Fibroblast of mammary gland (primary cell): ENCODE results near the gene CADPS2.
A peak's percentile ranks its signal among the peaks of the same experiment; 100 is the strongest.

Experiments used
- DNase-seq: peaks from one replicate; pipeline ENCODE4 v3.0.0-alpha.2; 2010; ENCODE audit warnings: low read depth
- H3K4me3 ChIP-seq: 2 replicates; pipeline ENCODE4 v1.5.1; 2011; ENCODE audit warnings: low read depth, mild to moderate bottlenecking, low read length, moderate library complexity; ENCODE audit not compliant: control insufficient read depth
- CTCF ChIP-seq: conservative IDR thresholded peaks from 2 replicates; pipeline ENCODE4 v1.5.1; 2011; ENCODE audit warnings: low read depth, low read length, inconsistent platforms; ENCODE audit not compliant: control insufficient read depth, insufficient read depth

Gene CADPS2

GRCh38 chr7:122738947-122739346, 147.3 kb downstream of the CADPS2 start:
- H3K4me3 ChIP-seq = no peak overlapping the region
- TF ChIP-seq CTCF = no peak
- no peak for DNase-seq

- DNase-seq = peak; percentile 6
- H3K4me3 ChIP-seq = no peak overlapping the region
- TF ChIP-seq CTCF = no peak
Measured at GRCh38 chr7:122736183-122736582, 150.1 kb downstream of the CADPS2 start.

GRCh38 chr7:122727759-122728158, 158.5 kb downstream of the CADPS2 start:
- no peak overlapping the region for H3K4me3 ChIP-seq
- no peak for TF ChIP-seq CTCF
- no peak for DNase-seq

- no peak overlapping the region for H3K4me3 ChIP-seq
- no peak for TF ChIP-seq CTCF
- DNase-seq = no peak
Measured at GRCh38 chr7:122727354-122727753, 158.9 kb downstream of the CADPS2 start.

- H3K4me3 ChIP-seq = no peak overlapping the region
- TF ChIP-seq CTCF = no peak
- DNase-seq = no peak
Measured at GRCh38 chr7:122726881-122727280, 159.4 kb downstream of the CADPS2 start.

GRCh38 chr7:122724366-122724765, 161.9 kb downstream of the CADPS2 start:
- no peak overlapping the region for H3K4me3 ChIP-seq
- no peak for DNase-seq
- no peak for TF ChIP-seq CTCF

GRCh38 chr7:122719010-122719578, 167.2 kb downstream of the CADPS2 start:
- H3K4me3 ChIP-seq = no peak overlapping the region
- no peak for DNase-seq
- TF ChIP-seq CTCF = no peak
